OCI-LY7 (cell line): Measurements from ENCODE around the gene TRIP6. TPM values are rescaled to one million over a fixed set of nuclear protein-coding genes. Genes with fewer than 3 reads are reported as not detected.

Experiments used
- BruUV-seq: library from RNA; stranded (reverse); fragments of 400-500 nt; replicated peaks from 2 replicates; lab custom pipeline; 2021; lab: Mats Ljungman, UMichigan
- CTCF ChIA-PET: fragments of 300-600 bp; sonication (Branson Sonifier 250); formaldehyde crosslinking; loops from one replicate; lab custom pipeline; 2022; ENCODE audit warnings: antibody characterized with exemption; ENCODE audit not compliant: unreplicated experiment; lab: Charles Lee
- POLR2A ChIA-PET: fragments of 300-600 bp; sonication (Branson Sonifier 250); formaldehyde crosslinking; loops from one replicate; lab custom pipeline; 2022; ENCODE audit warnings: antibody characterized with exemption; lab: Charles Lee
- DNase-seq: peaks from one replicate; pipeline ENCODE4 v3.0.0-alpha.2; 2015; ENCODE audit warnings: low spot score
- H2AFZ ChIP-seq: fragments of 200-600 bp; sonication (generic), shearing (Covaris generic); 2 replicates; pipeline ENCODE4 v1.6.1; 2014; ENCODE audit warnings: mild to moderate bottlenecking, antibody characterized with exemption, low read length, moderate library complexity
- H3K27ac ChIP-seq: fragments of 200-600 bp; sonication (generic); 2 replicates; pipeline ENCODE4 v1.5.1; 2014; ENCODE audit warnings: mixed run types, low read depth, mild to moderate bottlenecking, moderate library complexity, low read length, inconsistent platforms; ENCODE audit not compliant: poor library complexity, severe bottlenecking
- H3K36me3 ChIP-seq: fragments of 200-600 bp; sonication (generic); 2 replicates; pipeline ENCODE4 v1.6.1; 2014; ENCODE audit warnings: mild to moderate bottlenecking, antibody characterized with exemption, low read length, moderate library complexity, mixed read lengths; ENCODE audit not compliant: insufficient read depth
- H3K4me1 ChIP-seq: fragments of 200-600 bp; sonication (generic); 2 replicates; pipeline ENCODE4 v1.5.1; 2014; ENCODE audit warnings: mild to moderate bottlenecking, low read length; ENCODE audit not compliant: insufficient read depth, poor library complexity, severe bottlenecking
- H3K4me2 ChIP-seq: fragments of 200-600 bp; sonication (generic); 2 replicates; pipeline ENCODE4 v1.6.1; 2014; ENCODE audit warnings: mild to moderate bottlenecking, low read length
- H3K4me3 ChIP-seq: fragments of 200-600 bp; sonication (generic); 2 replicates; pipeline ENCODE4 v1.5.1; 2014; ENCODE audit warnings: mild to moderate bottlenecking, low read depth, low read length; ENCODE audit not compliant: poor library complexity, severe bottlenecking
- H3K79me2 ChIP-seq: fragments of 200-600 bp; sonication (generic); 2 replicates; pipeline ENCODE4 v1.6.1; 2016; ENCODE audit warnings: low read depth, mild to moderate bottlenecking, low read length, moderate library complexity, mixed read lengths; ENCODE audit not compliant: insufficient read depth
- H3K9me2 ChIP-seq: fragments of 200-600 bp; sonication (generic); 2 replicates; pipeline ENCODE4 v1.6.1; 2016; ENCODE audit warnings: mild to moderate bottlenecking, low read length, mixed read lengths; ENCODE audit not compliant: insufficient read depth
- H3K9me3 ChIP-seq: fragments of 200-600 bp; sonication (generic); 2 replicates; pipeline ENCODE4 v1.6.1; 2014; ENCODE audit warnings: mild to moderate bottlenecking, mixed run types, low read length, mixed read lengths
- H4K20me1 ChIP-seq: fragments of 200-600 bp; sonication (generic); 2 replicates; pipeline ENCODE4 v1.6.1; 2014; ENCODE audit warnings: mild to moderate bottlenecking, antibody characterized with exemption, low read length, moderate library complexity, mixed read lengths; ENCODE audit not compliant: insufficient read depth
- EZH2phosphoT487 ChIP-seq: fragments of 200-600 bp; sonication (generic); IDR thresholded peaks from 2 replicates; pipeline ENCODE4 v1.6.1; 2018; ENCODE audit warnings: low read depth, borderline replicate concordance, mild to moderate bottlenecking, mixed run types, antibody characterized with exemption, low read length, moderate library complexity, mixed read lengths
- intact Hi-C: fragments of 100-400 bp; cut with micrococcal nuclease; formaldehyde crosslinking; loops from one replicate; pipeline ENCODE4 v1.10.0; 2022; ENCODE audit not compliant: unreplicated experiment
- total RNA-seq, 2 experiments: library from RNA; depleted of rRNA in 1 of 2; stranded (reverse); fragments of >200 nt in 1 of 2; shearing (Covaris generic) in 1 of 2; gene quantifications; 2 replicates each; pipeline ENCODE4 v1.2.3, GENCODE V29; 2014 to 2022
- TF ChIP-seq, protein P1 (sequence below): fragments of 200-600 bp; sonication (generic); conservative IDR thresholded peaks from 2 replicates; pipeline ENCODE4 v1.5.1; 2014; ENCODE audit warnings: mild to moderate bottlenecking, antibody characterized with exemption, low read length, moderate library complexity, mixed read lengths

TRIP6 gene
- total RNA-seq, 2 experiments from 2014 or later, result 3.1 to 3.3 TPM

DNA sequence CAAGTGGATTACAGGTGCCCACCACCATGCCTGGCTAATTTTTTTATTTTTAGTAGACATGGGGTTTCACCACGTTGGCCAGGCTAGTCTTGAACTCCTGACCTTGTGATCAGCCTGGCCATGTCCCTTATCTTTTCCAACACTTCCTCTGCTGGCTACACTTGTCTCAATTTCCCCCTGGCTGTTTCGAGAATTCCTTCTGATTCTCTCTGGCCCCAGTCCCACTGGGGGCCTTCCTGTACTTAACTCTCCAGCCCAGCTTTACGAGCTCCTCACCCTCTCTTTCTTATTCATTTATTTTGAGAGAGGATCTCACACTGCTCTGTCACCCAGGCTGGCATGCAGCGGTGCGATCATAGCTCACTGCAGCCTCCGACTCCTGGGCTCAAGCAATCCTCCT is 48.4 kb upstream of the TRIP6 start:
- no peaks in the 10 kb centered on the region for H3K9me3 ChIP-seq
- POLR2A ChIA-PET, result no interaction called here
- H4K20me1 ChIP-seq, result no peaks in the 10 kb centered on the region
- no peak overlapping the region for H3K4me3 ChIP-seq
- H3K4me1 ChIP-seq, result no peaks in the 10 kb centered on the region
- H2AFZ ChIP-seq, result no peak overlapping the region
- CTCF ChIA-PET, result no interaction called here
- H3K9me2 ChIP-seq, result no peaks in the 10 kb centered on the region
- no peak overlapping the region for H3K4me2 ChIP-seq
- no peak overlapping the region for H3K27ac ChIP-seq
- TF ChIP-seq, protein P1, sequence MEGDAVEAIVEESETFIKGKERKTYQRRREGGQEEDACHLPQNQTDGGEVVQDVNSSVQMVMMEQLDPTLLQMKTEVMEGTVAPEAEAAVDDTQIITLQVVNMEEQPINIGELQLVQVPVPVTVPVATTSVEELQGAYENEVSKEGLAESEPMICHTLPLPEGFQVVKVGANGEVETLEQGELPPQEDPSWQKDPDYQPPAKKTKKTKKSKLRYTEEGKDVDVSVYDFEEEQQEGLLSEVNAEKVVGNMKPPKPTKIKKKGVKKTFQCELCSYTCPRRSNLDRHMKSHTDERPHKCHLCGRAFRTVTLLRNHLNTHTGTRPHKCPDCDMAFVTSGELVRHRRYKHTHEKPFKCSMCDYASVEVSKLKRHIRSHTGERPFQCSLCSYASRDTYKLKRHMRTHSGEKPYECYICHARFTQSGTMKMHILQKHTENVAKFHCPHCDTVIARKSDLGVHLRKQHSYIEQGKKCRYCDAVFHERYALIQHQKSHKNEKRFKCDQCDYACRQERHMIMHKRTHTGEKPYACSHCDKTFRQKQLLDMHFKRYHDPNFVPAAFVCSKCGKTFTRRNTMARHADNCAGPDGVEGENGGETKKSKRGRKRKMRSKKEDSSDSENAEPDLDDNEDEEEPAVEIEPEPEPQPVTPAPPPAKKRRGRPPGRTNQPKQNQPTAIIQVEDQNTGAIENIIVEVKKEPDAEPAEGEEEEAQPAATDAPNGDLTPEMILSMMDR, result no peak
- TF ChIP-seq EZH2phosphoT487, result no peak
- H3K36me3 ChIP-seq, result no peaks in the 10 kb centered on the region
- intact Hi-C loops, result no loop called here
- BruUV-seq, result no TSS peak
- H3K79me2 ChIP-seq, result no peaks in the 10 kb centered on the region
- no peak for DNase-seq

- ChIA-PET POLR2A (no interaction called here), CTCF (no interaction called here)
- Histone ChIP-seq H3K4me2 (no peak overlapping the region), H3K9me3 (no peaks in the 10 kb centered on the region), H4K20me1 (no peaks in the 10 kb centered on the region), H3K79me2 (no peaks in the 10 kb centered on the region), H3K27ac (no peak overlapping the region), H3K9me2 (no peaks in the 10 kb centered on the region), H3K4me1 (no peaks in the 10 kb centered on the region), H3K4me3 (no peak overlapping the region), H2AFZ (no peak overlapping the region), H3K36me3 (no peaks in the 10 kb centered on the region)
- TF ChIP-seq EZH2phosphoT487, result no peak
- TF ChIP-seq, protein P1, result no peak
- no TSS peak for BruUV-seq
- DNase-seq, result no peak
- intact Hi-C loops, result no loop called here
These were observed 47.6 kb upstream of the TRIP6 start for GRCh38 chr7:100819586-100819985.

DNA sequence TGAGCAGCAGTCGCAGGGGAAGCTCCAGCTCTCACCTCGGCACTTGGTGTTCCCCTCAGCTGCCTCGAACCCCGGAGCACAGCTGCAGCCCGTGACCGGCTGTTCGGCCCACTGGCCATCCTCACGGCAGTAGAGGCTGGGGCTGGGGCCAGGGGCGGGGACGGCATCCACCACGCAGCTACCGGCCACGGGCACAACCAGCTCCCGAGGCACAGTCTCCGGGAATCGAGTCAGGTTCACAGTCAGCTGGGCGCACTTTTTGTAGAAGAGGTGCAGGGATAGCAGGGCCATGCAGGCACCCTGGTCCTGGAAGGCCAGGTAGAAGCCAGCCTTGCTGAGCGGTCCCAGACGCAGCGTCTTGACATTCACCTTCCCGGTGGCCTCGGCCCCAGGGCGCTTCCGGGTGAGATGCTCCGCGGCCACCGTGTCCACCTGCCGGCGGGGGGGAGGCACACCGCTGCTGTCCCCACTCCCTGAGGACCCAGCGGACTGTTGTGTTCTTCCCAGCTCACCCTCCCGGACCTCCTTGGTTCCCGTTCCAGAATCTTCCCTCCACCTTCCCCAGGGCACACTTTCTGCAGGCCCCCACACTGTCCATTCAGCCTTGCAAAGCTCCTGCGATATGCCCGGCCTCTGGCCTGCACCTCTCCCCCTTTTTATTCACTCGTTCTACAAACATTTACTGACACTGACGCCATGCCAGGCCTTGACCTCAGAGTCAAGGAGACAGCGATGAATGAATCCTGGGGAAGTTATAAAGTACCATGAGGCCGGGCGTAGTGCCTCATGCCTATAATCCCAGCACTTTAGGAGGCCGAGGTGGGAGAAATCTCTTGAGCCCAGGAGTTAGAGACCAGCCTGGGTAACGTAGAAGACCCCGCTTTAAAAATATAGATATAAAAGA is 44.7 kb upstream of the TRIP6 start:
- Histone ChIP-seq H3K4me3 (no peak overlapping the region), H3K79me2 (no peaks in the 10 kb centered on the region), H3K9me3 (no peaks in the 10 kb centered on the region), H3K9me2 (no peaks in the 10 kb centered on the region), H2AFZ (no peak overlapping the region), H3K4me2 (no peak overlapping the region), H3K36me3 (no peaks in the 10 kb centered on the region), H3K4me1 (no peaks in the 10 kb centered on the region), H3K27ac (no peak overlapping the region), H4K20me1 (no peaks in the 10 kb centered on the region)
- CTCF ChIA-PET, result interaction anchor here (0.5 kb wide), 1 partner anchor 52 kb away, joined by 3 read pairs; the partner anchor contains the start of gene SRRT
- TF ChIP-seq EZH2phosphoT487, result no peak
- TF ChIP-seq, protein P1, result no peak
- no peak for DNase-seq
- no TSS peak for BruUV-seq
- POLR2A ChIA-PET, result no interaction called here
- intact Hi-C loops, result no loop called here
